Measurements from ENCODE around the gene MS4A6A. TPM values are rescaled to one million over a fixed set of nuclear protein-coding genes. Genes with fewer than 3 reads are reported as not detected.

The MS4A6A gene
- total and polyA plus RNA-seq, 2 donors (not counting 3 experiments of a cell fraction or from before 2014, with no cell fraction given): 2.7 to 5.0 TPM

DNA sequence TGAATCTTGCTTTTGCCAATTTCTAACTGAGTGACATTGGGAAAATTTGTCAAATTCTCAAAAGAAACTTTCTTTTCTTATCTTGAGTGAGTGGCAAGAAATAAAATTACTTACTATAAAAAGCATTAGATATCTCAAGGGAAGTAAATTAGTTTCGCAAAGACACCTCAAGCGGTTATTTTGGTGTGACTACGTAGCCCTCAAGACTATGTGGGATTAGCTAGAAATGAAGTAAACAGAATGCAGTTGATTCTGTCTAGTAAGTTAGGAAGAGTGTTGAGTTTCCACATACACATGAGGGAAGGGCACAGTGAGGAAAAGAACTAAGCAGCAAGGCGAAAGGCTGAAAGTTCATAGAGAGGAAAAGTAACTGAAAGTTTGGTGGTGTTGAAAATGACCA lies 28.3 kb upstream of the MS4A6A start:
- Histone ChIP-seq H3K9ac (replicated peaks; ENCODE audit: extremely low read depth, insufficient read depth, low read length) (no peak overlapping the region), H3K4me2 (ENCODE audit: insufficient read depth, low read length) (no peak overlapping the region), H3K9me3 (replicated peaks; ENCODE audit: control insufficient read depth, insufficient read depth, low read length) (no peaks in the 10 kb centered on the region), H3K9me1 (replicated peaks; ENCODE audit: control insufficient read depth, extremely low read depth, insufficient read depth, low read length) (no peaks in the 10 kb centered on the region), H3K4me1 (ENCODE audit: control insufficient read depth, extremely low read depth, insufficient read depth, low read length) (peaks cover 16% of the 10 kb centered on the region), H3K27ac (ENCODE audit: insufficient read depth, low read depth, low read length) (no peak overlapping the region), H4K20me1 (replicated peaks; ENCODE audit: control insufficient read depth, extremely low read depth, insufficient read depth, low read length) (no peaks in the 10 kb centered on the region), H3K27me3 (ENCODE audit: control insufficient read depth in 2 of 2, insufficient read depth in 2 of 2, low read length in 2 of 2) (no peaks in the 10 kb centered on the region), H2AFZ (ENCODE audit: low read depth, low read length) (no peak overlapping the region), H3K79me2 (ENCODE audit: control insufficient read depth, insufficient read depth, low read length) (no peaks in the 10 kb centered on the region), H3K4me3 (replicated peaks in 1 of 3; ENCODE audit: insufficient read depth in 1 of 3, low read depth in 1 of 3, low read length in 3 of 3) (no peak overlapping the region), H3K36me3 (ENCODE audit: control insufficient read depth in 2 of 2, extremely low read depth in 1 of 2, insufficient read depth in 2 of 2, low read length in 2 of 2) (no peaks in the 10 kb centered on the region)
- dilution Hi-C loops (cut with MboI; ENCODE audit: extremely low pct_ligation_motif_present, low sequenced_read_pairs): no loop called here
- POLR2A ChIA-PET: no interaction called here
- CTCF ChIA-PET: interaction anchor here (2.2 kb wide), 1 partner anchor 40 kb away, joined by 11 read pairs; no protein-coding TSS in a partner anchor
- FAIRE-seq (no peak), DNase-seq (ENCODE audit: low read depth, low spot score) (no peak)
- TF ChIP-seq MYC (IDR thresholded peaks at IDR 0.05; ENCODE audit: low read depth, low read length) (no peak), FOS (IDR thresholded peaks at IDR 0.05; ENCODE audit: borderline replicate concordance, insufficient read depth, low read length) (no peak), GATA2 (IDR thresholded peaks at IDR 0.05; ENCODE audit: insufficient read depth, insufficient read length, low read depth, low read length) (no peak), POLR2AphosphoS5 (IDR thresholded peaks at IDR 0.05; ENCODE audit: insufficient read depth, low read depth, low read length) (no peak), POLR2A (IDR thresholded peaks at IDR 0.05; ENCODE audit: low read depth, low read length) (no peak)
- TF ChIP-seq, protein P1, sequence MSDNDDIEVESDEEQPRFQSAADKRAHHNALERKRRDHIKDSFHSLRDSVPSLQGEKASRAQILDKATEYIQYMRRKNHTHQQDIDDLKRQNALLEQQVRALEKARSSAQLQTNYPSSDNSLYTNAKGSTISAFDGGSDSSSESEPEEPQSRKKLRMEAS (IDR thresholded peaks at IDR 0.05; ENCODE audit: insufficient read depth, insufficient read length): no peak
- no TSS peak for BruUV-seq (replicated peaks)
- intact Hi-C loops (cut with micrococcal nuclease): no loop called here

DNA sequence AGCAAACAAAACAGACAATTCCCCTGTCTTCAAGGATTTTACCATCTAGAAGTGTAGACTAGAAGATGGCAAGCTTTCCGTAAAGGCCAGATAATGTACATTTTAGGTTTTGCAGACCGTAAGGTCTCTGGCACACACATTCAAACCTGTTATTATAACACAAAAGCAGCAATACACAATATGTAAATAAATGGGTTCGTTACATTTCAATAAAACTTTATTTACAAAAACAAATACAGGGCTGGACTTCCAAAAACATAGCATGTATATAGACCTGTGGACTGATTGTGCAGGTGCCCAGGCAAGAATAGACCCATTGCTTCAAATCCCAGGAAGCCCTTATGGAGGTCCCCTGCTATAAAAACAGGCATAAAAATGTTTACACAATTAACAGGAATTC lies 27.1 kb upstream of the MS4A6A start:
- Histone ChIP-seq H2AFZ (ENCODE audit: low read depth, low read length) (no peak overlapping the region), H3K4me2 (ENCODE audit: insufficient read depth, low read length) (no peak overlapping the region), H3K79me2 (ENCODE audit: control insufficient read depth, insufficient read depth, low read length) (no peaks in the 10 kb centered on the region), H3K4me1 (ENCODE audit: control insufficient read depth, extremely low read depth, insufficient read depth, low read length) (peaks cover 27% of the 10 kb centered on the region), H3K9me1 (replicated peaks; ENCODE audit: control insufficient read depth, extremely low read depth, insufficient read depth, low read length) (no peaks in the 10 kb centered on the region), H3K36me3 (ENCODE audit: control insufficient read depth in 2 of 2, extremely low read depth in 1 of 2, insufficient read depth in 2 of 2, low read length in 2 of 2) (no peaks in the 10 kb centered on the region), H3K9ac (replicated peaks; ENCODE audit: extremely low read depth, insufficient read depth, low read length) (no peak overlapping the region), H3K27ac (ENCODE audit: insufficient read depth, low read depth, low read length) (no peak overlapping the region), H3K4me3 (replicated peaks in 1 of 3; ENCODE audit: insufficient read depth in 1 of 3, low read depth in 1 of 3, low read length in 3 of 3) (no peak overlapping the region), H3K27me3 (ENCODE audit: control insufficient read depth in 2 of 2, insufficient read depth in 2 of 2, low read length in 2 of 2) (no peaks in the 10 kb centered on the region), H3K9me3 (replicated peaks; ENCODE audit: control insufficient read depth, insufficient read depth, low read length) (no peaks in the 10 kb centered on the region), H4K20me1 (replicated peaks; ENCODE audit: control insufficient read depth, extremely low read depth, insufficient read depth, low read length) (no peaks in the 10 kb centered on the region)
- dilution Hi-C loops (cut with MboI; ENCODE audit: extremely low pct_ligation_motif_present, low sequenced_read_pairs) (no loop called here), intact Hi-C loops (cut with micrococcal nuclease) (no loop called here)
- ChIA-PET POLR2A (no interaction called here), CTCF (interaction anchor here (0.9 to 2.2 kb wide), 5 partner anchors 13 to 41 kb away, joined by 3 to 11 read pairs (median 3); no protein-coding TSS in a partner anchor)
- no peak for DNase-seq (ENCODE audit: low read depth, low spot score)
- BruUV-seq (replicated peaks): no TSS peak
- no peak for TF ChIP-seq MYC (IDR thresholded peaks at IDR 0.05; ENCODE audit: low read depth, low read length)
- TF ChIP-seq, protein P2, sequence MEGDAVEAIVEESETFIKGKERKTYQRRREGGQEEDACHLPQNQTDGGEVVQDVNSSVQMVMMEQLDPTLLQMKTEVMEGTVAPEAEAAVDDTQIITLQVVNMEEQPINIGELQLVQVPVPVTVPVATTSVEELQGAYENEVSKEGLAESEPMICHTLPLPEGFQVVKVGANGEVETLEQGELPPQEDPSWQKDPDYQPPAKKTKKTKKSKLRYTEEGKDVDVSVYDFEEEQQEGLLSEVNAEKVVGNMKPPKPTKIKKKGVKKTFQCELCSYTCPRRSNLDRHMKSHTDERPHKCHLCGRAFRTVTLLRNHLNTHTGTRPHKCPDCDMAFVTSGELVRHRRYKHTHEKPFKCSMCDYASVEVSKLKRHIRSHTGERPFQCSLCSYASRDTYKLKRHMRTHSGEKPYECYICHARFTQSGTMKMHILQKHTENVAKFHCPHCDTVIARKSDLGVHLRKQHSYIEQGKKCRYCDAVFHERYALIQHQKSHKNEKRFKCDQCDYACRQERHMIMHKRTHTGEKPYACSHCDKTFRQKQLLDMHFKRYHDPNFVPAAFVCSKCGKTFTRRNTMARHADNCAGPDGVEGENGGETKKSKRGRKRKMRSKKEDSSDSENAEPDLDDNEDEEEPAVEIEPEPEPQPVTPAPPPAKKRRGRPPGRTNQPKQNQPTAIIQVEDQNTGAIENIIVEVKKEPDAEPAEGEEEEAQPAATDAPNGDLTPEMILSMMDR (IDR thresholded peaks at IDR 0.05; ENCODE audit: extremely low read depth in 1 of 2, insufficient read depth in 1 of 2, low read depth in 1 of 2, low read length in 2 of 2): no peak
- no peak for TF ChIP-seq FOS (IDR thresholded peaks at IDR 0.05; ENCODE audit: borderline replicate concordance, insufficient read depth, low read length)
- no peak for TF ChIP-seq POLR2A (IDR thresholded peaks at IDR 0.05; ENCODE audit: low read depth, low read length)
- no peak for FAIRE-seq

Measured in endothelial cell of umbilical vein (primary cell).